NCI-H146 treated with DMSO at 0.1 percent for 48 hours (cell line): ENCODE data around the gene EMILIN3.

Experiments
- DNase-seq: peaks from one replicate; lab custom pipeline; 2025; ENCODE audit not compliant: unreplicated experiment; lab: John Stamatoyannopoulos, UW

EMILIN3 gene

GRCh38 chr20:41364967-41365765 is 1.5 kb downstream of the EMILIN3 start:
- DNase-seq: no peak

- no peak for DNase-seq
Observed at GRCh38 chr20:41364236-41364855, 2.3 kb downstream of the EMILIN3 start.

- DNase-seq: no peak
Observed at GRCh38 chr20:41363601-41364000, 3.0 kb downstream of the EMILIN3 start.

GRCh38 chr20:41362748-41363140 is 3.9 kb downstream of the EMILIN3 start:
- no peak for DNase-seq

- DNase-seq: no peak
Observed at GRCh38 chr20:41361757-41362747, 4.6 kb downstream of the EMILIN3 start.

GRCh38 chr20:41360831-41361756 is 5.5 kb downstream of the EMILIN3 start:
- no peak for DNase-seq

GRCh38 chr20:41359541-41360011 is 7.0 kb downstream of the EMILIN3 start:
- DNase-seq: no peak

GRCh38 chr20:41358717-41359116 is 7.9 kb downstream of the EMILIN3 start:
- DNase-seq: no peak

GRCh38 chr20:41358230-41358629 is 8.4 kb downstream of the EMILIN3 start:
- no peak for DNase-seq

GRCh38 chr20:41357424-41358163 is 9.0 kb downstream of the EMILIN3 start:
- no peak for DNase-seq

- no peak for DNase-seq
Observed at GRCh38 chr20:41356951-41357350, 9.7 kb downstream of the EMILIN3 start.

GRCh38 chr20:41355598-41356203 is 10.9 kb downstream of the EMILIN3 start:
- DNase-seq: no peak

- DNase-seq: no peak
Observed at GRCh38 chr20:41355192-41355591, 11.4 kb downstream of the EMILIN3 start.

- no peak for DNase-seq
Observed at GRCh38 chr20:41353530-41353929, 13.1 kb downstream of the EMILIN3 start.

- no peak for DNase-seq
Observed at GRCh38 chr20:41352666-41353065, 14.0 kb downstream of the EMILIN3 start.

- no peak for DNase-seq
Observed at GRCh38 chr20:41352106-41352505, 14.5 kb downstream of the EMILIN3 start.

GRCh38 chr20:41350408-41350962 is 16.1 kb downstream of the EMILIN3 start:
- DNase-seq: no peak

GRCh38 chr20:41349943-41350342 is 16.7 kb downstream of the EMILIN3 start:
- DNase-seq: no peak

GRCh38 chr20:41349266-41349665 is 17.4 kb downstream of the EMILIN3 start:
- no peak for DNase-seq
